ENCODE results near the gene PINK1. TPM values are rescaled to one million over a fixed set of nuclear protein-coding genes. Genes with fewer than 3 reads are reported as not detected.

Gene PINK1
- total RNA-seq, 1 donor from 2014 or later = 72.3 TPM

DNA sequence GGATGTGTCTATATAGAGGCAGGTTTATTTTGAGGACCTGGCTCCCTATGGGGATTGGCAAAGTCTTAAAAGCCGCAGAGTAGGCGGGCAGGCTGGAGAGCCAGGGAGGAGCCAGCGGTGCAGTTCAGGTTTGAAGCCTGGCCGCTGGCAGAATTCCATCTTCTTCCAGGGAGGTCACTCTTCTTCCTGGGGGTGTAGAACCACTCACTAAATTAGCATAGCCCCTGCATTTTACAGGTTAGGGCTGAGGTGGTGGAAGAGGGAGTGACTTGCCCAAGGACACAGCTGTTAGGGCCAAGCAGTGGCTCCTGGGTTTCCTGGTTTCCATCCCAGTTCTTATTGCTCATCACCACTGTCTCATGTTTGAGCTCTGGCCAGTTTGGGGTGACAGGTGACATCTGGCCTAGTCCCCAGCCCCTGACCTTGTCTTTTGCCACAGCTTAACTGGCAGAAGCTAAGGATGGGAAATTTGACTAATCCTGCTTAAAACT lies 1.4 kb downstream of the PINK1 start:
- intact Hi-C loops (cut with DNase I) = no loop called here
- DNase-seq (ENCODE audit: low spot score) (no peak), ATAC-seq (peak; percentile 46)

- no peak for DNase-seq (ENCODE audit: low spot score)
- intact Hi-C loops (cut with DNase I) = no loop called here
- ATAC-seq = no peak
Measured at GRCh38 chr1:20636785-20637347, 3.6 kb downstream of the PINK1 start.

DNA sequence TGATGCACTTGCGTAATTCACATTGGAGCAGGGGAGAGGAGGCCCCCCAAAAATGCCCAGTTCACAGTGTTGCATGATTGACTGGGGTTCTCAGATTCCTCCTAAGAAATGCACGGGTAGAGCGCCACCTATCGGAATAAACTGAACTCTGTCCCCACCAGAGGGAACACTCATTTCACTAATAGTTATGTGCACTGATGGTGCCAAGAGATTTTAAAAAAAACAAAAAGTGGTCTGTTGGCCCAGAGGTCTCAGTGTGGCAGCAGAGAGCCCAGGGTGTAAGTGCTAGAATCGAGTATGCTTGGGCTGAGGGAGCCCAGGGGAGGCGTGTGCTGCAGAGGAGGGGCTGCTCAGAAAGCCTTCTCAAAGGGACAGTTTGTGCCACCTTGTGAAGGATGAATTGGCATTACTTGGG lies 6.9 kb downstream of the PINK1 start:
- ATAC-seq = peak; percentile 65
- no peak for DNase-seq (ENCODE audit: low spot score)
- intact Hi-C loops (cut with DNase I) = loop anchor here (10.0 kb wide), 1 partner anchor 115 kb away; no protein-coding TSS in a partner anchor

- intact Hi-C loops (cut with DNase I) = loop anchor here (10.0 kb wide), 1 partner anchor 117 kb away; no protein-coding TSS in a partner anchor
- no peak for ATAC-seq
Measured at GRCh38 chr1:20641975-20642374, 8.7 kb downstream of the PINK1 start.

GRCh38 chr1:20643080-20643479 lies 9.8 kb downstream of the PINK1 start:
- ATAC-seq = no peak
- DNase-seq (ENCODE audit: low spot score) = no peak
- intact Hi-C loops (cut with DNase I) = loop anchor here (10.0 kb wide), 1 partner anchor 118 kb away; no protein-coding TSS in a partner anchor

More at GRCh38 chr1:20641975-20642374, 8.7 kb downstream of the PINK1 start:
- DNase-seq (ENCODE audit: low spot score) = no peak

DNA sequence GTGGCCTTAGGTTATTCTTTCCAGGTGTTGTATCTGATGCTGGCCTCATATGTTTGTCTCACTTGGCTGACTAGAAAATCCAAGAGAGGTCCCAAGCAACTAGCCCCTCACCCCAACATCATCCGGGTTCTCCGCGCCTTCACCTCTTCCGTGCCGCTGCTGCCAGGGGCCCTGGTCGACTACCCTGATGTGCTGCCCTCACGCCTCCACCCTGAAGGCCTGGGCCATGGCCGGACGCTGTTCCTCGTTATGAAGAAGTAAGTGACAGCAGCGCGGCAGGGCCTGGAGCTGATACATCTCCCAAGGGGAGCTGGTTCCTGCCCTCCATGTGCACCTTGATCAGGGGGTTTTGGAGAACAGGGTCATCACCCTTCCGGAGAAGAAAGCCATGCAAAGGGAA lies 11.2 kb downstream of the PINK1 start:
- DNase-seq (ENCODE audit: low spot score) (no peak), ATAC-seq (no peak)
- intact Hi-C loops (cut with DNase I) = loop anchor here (10.0 kb wide), 1 partner anchor 120 kb away; no protein-coding TSS in a partner anchor

DNA sequence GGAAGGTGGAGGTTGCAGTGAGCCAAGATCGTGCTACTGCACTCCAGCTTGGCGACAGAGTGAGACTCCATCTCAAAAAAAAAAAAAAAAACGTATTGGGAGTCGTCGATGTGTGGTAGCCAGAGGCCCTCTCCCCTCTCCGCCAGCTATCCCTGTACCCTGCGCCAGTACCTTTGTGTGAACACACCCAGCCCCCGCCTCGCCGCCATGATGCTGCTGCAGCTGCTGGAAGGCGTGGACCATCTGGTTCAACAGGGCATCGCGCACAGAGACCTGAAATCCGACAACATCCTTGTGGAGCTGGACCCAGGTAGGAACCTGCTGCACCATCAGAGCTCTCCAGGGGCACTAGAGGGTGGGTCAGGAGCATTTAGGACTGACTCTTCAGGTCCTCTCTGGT lies 12.2 kb downstream of the PINK1 start:
- DNase-seq (ENCODE audit: low spot score) (no peak), ATAC-seq (no peak)
- intact Hi-C loops (cut with DNase I) = loop anchor here (10.0 kb wide), 1 partner anchor 121 kb away; no protein-coding TSS in a partner anchor

GRCh38 chr1:20648438-20648837 lies 15.2 kb downstream of the PINK1 start:
- intact Hi-C loops (cut with DNase I) = loop anchor here (10.0 kb wide), 1 partner anchor 124 kb away; no protein-coding TSS in a partner anchor
- ATAC-seq = no peak
- no peak for DNase-seq (ENCODE audit: low spot score)

DNA sequence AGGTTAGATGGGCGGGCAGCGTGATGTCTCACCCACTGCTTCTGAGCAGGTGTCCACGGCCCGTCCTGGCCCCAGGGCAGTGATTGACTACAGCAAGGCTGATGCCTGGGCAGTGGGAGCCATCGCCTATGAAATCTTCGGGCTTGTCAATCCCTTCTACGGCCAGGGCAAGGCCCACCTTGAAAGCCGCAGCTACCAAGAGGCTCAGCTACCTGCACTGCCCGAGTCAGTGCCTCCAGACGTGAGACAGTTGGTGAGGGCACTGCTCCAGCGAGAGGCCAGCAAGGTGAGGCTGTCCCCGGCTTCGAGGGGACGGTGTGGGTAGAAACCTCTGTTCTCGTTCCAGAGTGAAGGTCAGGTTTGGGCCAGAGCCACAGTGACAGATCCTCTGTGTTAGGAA lies 15.7 kb downstream of the PINK1 start:
- intact Hi-C loops (cut with DNase I) = loop anchor here (10.0 kb wide), 1 partner anchor 124 kb away; no protein-coding TSS in a partner anchor
- no peak for ATAC-seq
- no peak for DNase-seq (ENCODE audit: low spot score)

GRCh38 chr1:20652300-20652699 lies 19.0 kb downstream of the PINK1 start:
- ATAC-seq = no peak
- intact Hi-C loops (cut with DNase I) = no loop called here
- DNase-seq (ENCODE audit: low spot score) = no peak

DNA sequence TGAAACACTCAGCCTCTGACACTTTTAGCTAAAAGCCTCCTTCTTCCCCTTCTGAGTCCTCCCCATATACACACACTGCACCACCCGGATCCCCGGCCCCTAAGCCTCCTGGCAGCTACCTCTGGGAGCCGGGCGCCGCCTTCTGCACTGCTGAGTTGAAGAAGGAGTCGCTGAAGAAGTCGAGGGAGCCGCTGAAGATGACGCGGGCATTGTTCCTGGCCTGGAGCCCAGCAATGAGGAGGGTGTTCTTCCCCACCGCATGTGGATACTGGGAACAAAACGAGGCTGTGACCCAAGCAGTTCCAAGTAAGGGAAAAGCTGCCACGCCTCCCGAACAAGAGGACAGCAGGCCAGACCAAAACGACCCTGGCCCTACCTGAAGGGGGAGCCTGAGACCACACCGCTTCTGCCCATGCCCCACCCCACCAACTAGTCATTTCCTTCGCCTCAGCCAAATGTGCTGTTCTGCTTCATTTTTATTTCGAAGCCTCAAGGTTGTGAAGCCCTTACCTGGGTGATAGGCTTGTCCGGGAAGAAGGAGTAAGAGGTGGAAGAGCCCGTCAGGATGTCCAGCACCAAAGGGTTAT lies 20.9 kb downstream of the PINK1 start:
- DNase-seq (ENCODE audit: low spot score) = no peak
- no peak for ATAC-seq
- intact Hi-C loops (cut with DNase I) = no loop called here

DNA sequence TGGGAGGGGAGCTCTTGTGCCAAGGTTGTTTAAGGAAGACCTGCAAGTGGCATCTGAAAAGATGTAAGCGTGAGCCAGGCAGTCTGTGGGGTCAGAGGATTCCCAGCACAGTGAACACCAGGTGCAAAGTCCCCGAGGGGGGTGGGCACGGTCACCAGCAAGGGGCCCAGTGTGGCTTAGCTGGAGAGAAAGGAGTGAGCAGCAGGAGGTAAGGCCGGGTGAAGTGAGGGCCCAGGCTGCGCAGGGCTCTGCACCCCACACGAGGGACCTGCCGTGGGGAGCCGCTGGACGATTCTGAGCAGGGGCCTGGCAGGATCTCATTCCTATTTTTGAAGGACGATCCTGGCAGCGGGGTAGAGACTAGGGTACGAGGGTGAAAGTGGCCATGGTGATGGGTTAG lies 23.8 kb downstream of the PINK1 start:
- intact Hi-C loops (cut with DNase I) = no loop called here
- ATAC-seq (no peak), DNase-seq (ENCODE audit: low spot score) (no peak)

- intact Hi-C loops (cut with DNase I) = no loop called here
- DNase-seq (ENCODE audit: low spot score) (no peak), ATAC-seq (no peak)
Measured at GRCh38 chr1:20658166-20658915, 25.1 kb downstream of the PINK1 start.

DNA sequence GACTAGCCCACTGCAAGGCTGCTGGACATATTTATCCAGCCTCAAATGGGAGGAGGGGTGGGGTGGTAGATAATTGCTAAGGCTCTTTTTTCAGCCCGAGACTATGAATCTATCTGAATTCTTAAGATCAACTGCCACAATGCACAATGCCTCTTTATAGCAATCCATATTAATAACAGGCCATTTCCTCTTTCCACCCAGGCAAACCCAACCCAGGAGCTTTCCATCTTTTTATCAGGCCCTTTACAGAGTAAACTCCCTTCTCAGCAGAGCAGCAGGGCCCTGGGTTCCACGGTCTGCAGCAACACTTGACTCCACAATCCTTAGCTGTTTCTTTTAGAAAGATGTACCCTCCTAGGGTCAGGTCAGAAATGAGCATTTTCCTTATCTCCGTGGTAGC lies 27.1 kb downstream of the PINK1 start:
- intact Hi-C loops (cut with DNase I) = no loop called here
- ATAC-seq = no peak

GRCh38 chr1:20660847-20661206 lies 27.6 kb downstream of the PINK1 start:
- DNase-seq (ENCODE audit: low spot score) = no peak
- ATAC-seq = no peak
- intact Hi-C loops (cut with DNase I) = no loop called here

More for the DNA sequence above, 27.1 kb downstream of the PINK1 start:
- DNase-seq (ENCODE audit: low spot score) = no peak

GRCh38 chr1:20661207-20662109 lies 28.2 kb downstream of the PINK1 start, which contains the start of gene DDOST:
Gene DDOST (minus strand): TSS chr1:20661369. CDS start chr1:20661350, 19 bp downstream.
- peak; percentile 96 for DNase-seq (ENCODE audit: low spot score)
- intact Hi-C loops (cut with DNase I) = no loop called here
- peak; percentile 99 for ATAC-seq

GRCh38 chr1:20662110-20662475 lies 28.8 kb downstream of the PINK1 start:
- intact Hi-C loops (cut with DNase I) = no loop called here
- no peak for DNase-seq (ENCODE audit: low spot score)
- no peak for ATAC-seq

GRCh38 chr1:20663365-20663764 lies 30.1 kb downstream of the PINK1 start:
- intact Hi-C loops (cut with DNase I) = no loop called here
- ATAC-seq (no peak), DNase-seq (ENCODE audit: low spot score) (no peak)

Measured in sciatic nerve (tissue), 2 donors.